ENCODE data around the gene TLR4. TPM values are rescaled to one million over a fixed set of nuclear protein-coding genes. Genes with fewer than 3 reads are reported as not detected.
A peak's percentile ranks its signal among the peaks of the same experiment; 100 is the strongest.

The TLR4 gene
- total RNA-seq, 1 donor from 2014 or later: 5.2 TPM

DNA sequence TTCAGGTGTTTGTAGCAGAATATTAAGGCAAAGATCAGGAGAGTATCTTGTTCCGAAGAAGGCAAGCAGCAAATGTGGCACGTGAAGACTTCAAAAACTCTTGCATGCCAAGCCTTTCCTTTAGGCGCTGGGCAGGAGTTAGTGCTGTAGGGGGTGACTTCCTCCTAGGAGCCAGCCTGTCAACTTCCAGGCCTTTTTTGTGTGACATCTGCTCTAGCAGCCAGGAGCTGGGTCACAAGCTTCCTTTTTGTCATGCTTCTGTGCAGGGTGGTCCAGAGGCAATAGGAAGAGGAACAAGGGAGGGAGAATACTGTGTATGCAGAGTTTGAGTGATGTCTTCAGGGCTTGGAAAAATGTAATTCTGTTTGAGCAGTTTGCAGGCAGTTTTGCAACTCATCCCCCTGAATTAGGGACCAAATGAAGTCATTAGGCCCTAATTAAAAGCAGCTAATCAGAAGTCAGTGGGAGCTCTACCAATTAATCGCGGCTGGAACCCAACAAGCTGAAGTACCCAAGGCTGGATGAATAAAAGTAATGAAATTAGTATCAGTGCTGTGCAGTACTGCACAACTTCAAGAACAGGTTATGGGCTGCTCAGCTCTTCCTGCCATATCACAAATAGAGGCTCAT lies 53.5 kb downstream of the TLR4 start:
- TF ChIP-seq, protein P1, sequence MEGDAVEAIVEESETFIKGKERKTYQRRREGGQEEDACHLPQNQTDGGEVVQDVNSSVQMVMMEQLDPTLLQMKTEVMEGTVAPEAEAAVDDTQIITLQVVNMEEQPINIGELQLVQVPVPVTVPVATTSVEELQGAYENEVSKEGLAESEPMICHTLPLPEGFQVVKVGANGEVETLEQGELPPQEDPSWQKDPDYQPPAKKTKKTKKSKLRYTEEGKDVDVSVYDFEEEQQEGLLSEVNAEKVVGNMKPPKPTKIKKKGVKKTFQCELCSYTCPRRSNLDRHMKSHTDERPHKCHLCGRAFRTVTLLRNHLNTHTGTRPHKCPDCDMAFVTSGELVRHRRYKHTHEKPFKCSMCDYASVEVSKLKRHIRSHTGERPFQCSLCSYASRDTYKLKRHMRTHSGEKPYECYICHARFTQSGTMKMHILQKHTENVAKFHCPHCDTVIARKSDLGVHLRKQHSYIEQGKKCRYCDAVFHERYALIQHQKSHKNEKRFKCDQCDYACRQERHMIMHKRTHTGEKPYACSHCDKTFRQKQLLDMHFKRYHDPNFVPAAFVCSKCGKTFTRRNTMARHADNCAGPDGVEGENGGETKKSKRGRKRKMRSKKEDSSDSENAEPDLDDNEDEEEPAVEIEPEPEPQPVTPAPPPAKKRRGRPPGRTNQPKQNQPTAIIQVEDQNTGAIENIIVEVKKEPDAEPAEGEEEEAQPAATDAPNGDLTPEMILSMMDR (IDR thresholded peaks at IDR 0.05; ENCODE audit: insufficient read depth, low read length, poor library complexity, severe bottlenecking): no peak
- H3K4me3 ChIP-seq (ENCODE audit: low read depth, low read length): no peak overlapping the region
- no peak for DNase-seq (ENCODE audit: low read depth)

DNA sequence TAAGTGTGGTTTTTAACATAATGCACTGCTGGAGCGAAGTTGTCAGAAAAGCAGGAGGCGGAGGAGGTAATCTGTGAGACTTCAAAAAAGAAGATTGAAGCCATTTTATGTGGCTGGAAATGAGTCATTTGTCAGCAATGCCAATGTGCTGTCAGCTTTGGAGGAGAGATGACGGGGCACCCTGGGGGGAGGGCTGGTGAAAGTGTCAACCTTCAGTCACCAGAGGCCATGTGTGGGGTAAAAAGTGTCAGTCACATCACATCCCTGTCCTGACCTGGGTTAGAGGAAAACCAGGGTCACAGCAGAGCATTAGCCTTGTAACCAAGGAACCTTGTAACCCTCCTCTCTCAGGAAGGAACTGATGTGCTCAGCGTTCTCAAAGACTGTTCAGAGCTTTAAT lies 59.1 kb downstream of the TLR4 start:
- peak; percentile 25 for DNase-seq (ENCODE audit: low read depth)
- no peaks in the 10 kb centered on the region for H3K27me3 ChIP-seq (ENCODE audit: control insufficient read depth, insufficient read depth, low read length)
- TF ChIP-seq, protein P1 (IDR thresholded peaks at IDR 0.05; ENCODE audit: insufficient read depth, low read length, poor library complexity, severe bottlenecking): no peak
- H3K4me3 ChIP-seq (ENCODE audit: low read depth, low read length): no peak overlapping the region
- H3K36me3 ChIP-seq (ENCODE audit: control insufficient read depth, insufficient read depth, low read length): no peaks in the 10 kb centered on the region

More for the DNA sequence above, 53.5 kb downstream of the TLR4 start:
- no peaks in the 10 kb centered on the region for H3K36me3 ChIP-seq (ENCODE audit: control insufficient read depth, insufficient read depth, low read length)
- H3K27me3 ChIP-seq (ENCODE audit: control insufficient read depth, insufficient read depth, low read length): no peaks in the 10 kb centered on the region

DNA sequence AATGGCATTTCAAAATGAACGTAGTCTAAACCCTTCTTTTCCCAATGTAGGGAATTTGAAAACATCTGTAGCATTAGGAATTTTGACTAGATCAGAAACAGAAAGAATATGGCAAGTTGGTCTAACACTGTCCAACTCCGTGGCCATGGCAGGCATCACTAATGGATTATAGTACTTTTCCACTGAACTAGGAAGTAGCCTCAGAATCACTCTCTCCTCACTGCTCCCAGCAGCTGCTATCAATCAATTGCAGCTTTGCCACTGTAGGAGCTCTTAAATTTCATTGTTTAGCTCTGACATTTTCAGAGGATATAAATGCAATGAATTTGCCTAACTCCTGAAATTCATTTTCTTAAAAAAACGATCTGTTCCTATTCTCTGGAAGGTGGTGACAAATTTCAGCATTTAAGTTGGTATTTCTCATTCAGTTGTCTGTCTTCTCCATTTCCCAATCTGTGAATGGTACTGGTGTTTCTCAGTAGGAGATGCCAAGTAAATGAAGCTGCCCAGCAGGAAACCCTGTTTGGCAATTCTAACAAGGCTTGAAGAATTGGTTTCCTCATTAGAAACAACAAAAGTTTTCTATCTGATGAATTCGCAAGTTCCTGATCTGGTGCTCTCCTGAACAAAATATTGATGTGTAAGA lies 64.7 kb downstream of the TLR4 start:
- no peak for DNase-seq (ENCODE audit: low read depth)
- Histone ChIP-seq H3K4me3 (ENCODE audit: low read depth, low read length) (no peak overlapping the region), H3K27me3 (ENCODE audit: control insufficient read depth, insufficient read depth, low read length) (no peaks in the 10 kb centered on the region), H3K36me3 (ENCODE audit: control insufficient read depth, insufficient read depth, low read length) (no peaks in the 10 kb centered on the region)
- TF ChIP-seq, protein P1 (IDR thresholded peaks at IDR 0.05; ENCODE audit: insufficient read depth, low read length, poor library complexity, severe bottlenecking): no peak

DNA sequence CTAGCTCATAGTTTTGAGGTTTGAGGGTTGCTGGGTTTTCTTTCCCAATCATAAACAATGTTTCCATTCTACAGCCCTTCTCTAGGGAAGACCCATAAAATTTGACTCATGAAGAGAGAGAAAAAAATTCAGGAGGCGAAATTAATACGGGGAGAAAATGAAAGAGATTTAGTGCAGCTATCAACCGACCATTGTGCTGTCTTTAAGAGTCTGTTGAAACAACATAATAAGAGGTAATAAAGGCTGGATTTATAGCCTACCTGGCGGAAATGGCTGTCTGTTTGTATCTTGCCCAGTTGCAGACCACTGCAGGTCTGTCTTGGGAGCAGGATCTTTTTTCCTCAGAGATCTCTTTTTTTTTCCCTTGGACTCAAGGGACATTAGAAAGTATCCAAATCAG lies 66.9 kb downstream of the TLR4 start:
- DNase-seq (ENCODE audit: low read depth): no peak
- TF ChIP-seq, protein P1 (IDR thresholded peaks at IDR 0.05; ENCODE audit: insufficient read depth, low read length, poor library complexity, severe bottlenecking): no peak

DNA sequence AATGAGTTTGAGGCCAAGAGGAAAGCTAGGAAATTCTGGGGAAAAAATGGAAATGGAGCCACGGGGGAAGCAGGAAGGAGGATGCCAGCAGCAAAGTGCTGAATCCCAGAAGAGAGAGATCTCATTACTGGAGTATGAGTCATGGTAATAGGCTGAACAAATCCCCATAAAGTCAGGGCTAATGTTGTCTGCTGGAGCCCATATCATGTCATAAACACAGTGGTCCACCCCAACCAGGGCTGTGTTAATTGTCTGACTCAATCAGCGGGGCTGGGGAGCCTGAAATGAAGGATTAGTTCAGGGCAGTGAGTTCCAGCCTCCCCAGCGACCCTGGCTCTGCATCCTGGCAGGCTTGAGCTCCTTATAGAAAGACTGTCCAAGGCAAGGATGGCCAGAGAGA lies 68.8 kb downstream of the TLR4 start:
- Histone ChIP-seq H3K36me3 (ENCODE audit: control insufficient read depth, insufficient read depth, low read length) (no peaks in the 10 kb centered on the region), H3K27me3 (ENCODE audit: control insufficient read depth, insufficient read depth, low read length) (no peaks in the 10 kb centered on the region), H3K4me3 (ENCODE audit: low read depth, low read length) (no peak overlapping the region)
- TF ChIP-seq, protein P1 (IDR thresholded peaks at IDR 0.05; ENCODE audit: insufficient read depth, low read length, poor library complexity, severe bottlenecking): no peak
- peak; percentile 19 for DNase-seq (ENCODE audit: low read depth)

More for the DNA sequence above, 66.9 kb downstream of the TLR4 start:
- Histone ChIP-seq H3K36me3 (ENCODE audit: control insufficient read depth, insufficient read depth, low read length) (no peaks in the 10 kb centered on the region), H3K27me3 (ENCODE audit: control insufficient read depth, insufficient read depth, low read length) (no peaks in the 10 kb centered on the region), H3K4me3 (ENCODE audit: low read depth, low read length) (no peak overlapping the region)
